HepG2 (cell line): ENCODE results near the gene HYPK. TPM values are rescaled to one million over a fixed set of nuclear protein-coding genes. Genes with fewer than 3 reads are reported as not detected.

Experiments used
- CEBPG ChIP-seq: IDR thresholded peaks from 2 replicates; pipeline ENCODE4 v1.6.1; 2016
- KDM5B ChIP-seq: sonication (generic); formaldehyde crosslinking; IDR thresholded peaks from 2 replicates; pipeline ENCODE4 v1.4.0; 2020; ENCODE audit warnings: missing genetic modification reagents, mild to moderate bottlenecking, borderline replicate concordance
- KLF11 ChIP-seq: IDR thresholded peaks from 2 replicates; pipeline ENCODE4 v1.6.1; 2016; ENCODE audit warnings: missing compliant biosample characterization
- NR1H2 ChIP-seq: sonication (generic); formaldehyde crosslinking; IDR thresholded peaks from 2 replicates; pipeline ENCODE4 v1.8.1; 2022; ENCODE audit warnings: low read depth, missing genetic modification reagents, borderline replicate concordance
- POLR2AphosphoS5 ChIP-seq: IDR thresholded peaks from 2 replicates; pipeline ENCODE4 v1.6.1; 2012; ENCODE audit warnings: low read depth, low read length
- TAF15 ChIP-seq: fragments of 200-400 bp; formaldehyde crosslinking; IDR thresholded peaks from one replicate; pipeline ENCODE4 v1.6.1; 2018; ENCODE audit warnings: mild to moderate bottlenecking, low read depth, low read length; ENCODE audit not compliant: poor library complexity, severe bottlenecking
- TOPORS ChIP-seq: sonication (generic); formaldehyde crosslinking; IDR thresholded peaks from 2 replicates; pipeline ENCODE4 v1.8.0; 2023; ENCODE audit warnings: mild to moderate bottlenecking, missing genetic modification reagents
- ZNF207 ChIP-seq: fragments of 450-650 bp; IDR thresholded peaks from 2 replicates; pipeline ENCODE4 v1.6.1; 2016; ENCODE audit warnings: antibody characterized with exemption, borderline replicate concordance
- ZNF274 ChIP-seq: sonication (generic); formaldehyde crosslinking; IDR thresholded peaks from 2 replicates; pipeline ENCODE4 v1.5.1; 2020; ENCODE audit warnings: mild to moderate bottlenecking, missing genetic modification reagents
- ZNF30 ChIP-seq: sonication (generic); formaldehyde crosslinking; IDR thresholded peaks from 2 replicates; pipeline ENCODE4 v1.5.0; 2020; ENCODE audit warnings: mild to moderate bottlenecking, missing genetic modification reagents
- ZNF570 ChIP-seq: sonication (generic); formaldehyde crosslinking; IDR thresholded peaks from 2 replicates; pipeline ENCODE4 v1.4.0; 2020; ENCODE audit warnings: mild to moderate bottlenecking, missing genetic modification reagents, borderline replicate concordance
- ZNF607 ChIP-seq: sonication (generic); formaldehyde crosslinking; IDR thresholded peaks from 2 replicates; pipeline ENCODE4 v1.5.1; 2020; ENCODE audit warnings: missing genetic modification reagents, mild to moderate bottlenecking, borderline replicate concordance
- ZNF766 ChIP-seq: sonication (generic); formaldehyde crosslinking; IDR thresholded peaks from 2 replicates; pipeline ENCODE4 v1.5.0; 2020; ENCODE audit warnings: missing genetic modification reagents, borderline replicate concordance
- ZSCAN12 ChIP-seq: sonication (generic); formaldehyde crosslinking; IDR thresholded peaks from 2 replicates; pipeline ENCODE4 v1.9.0; 2021; ENCODE audit warnings: mild to moderate bottlenecking, missing genetic modification reagents
- polyA plus RNA-seq, 8 experiments: library from polyadenylated mRNA; depleted of rRNA in 3 of 8; stranded (reverse) in 7 of 8; unstranded in 1 of 8; fragments of >200 nt; fragmentation: Illumina TruSeq in 4 of 8; extraction: Trizol in 4 of 8; gene quantifications; 2 replicates each; pipeline versions ENCODE4 v1.2.1 to v1.2.3, GENCODE V29; 2011 to 2016; ENCODE audit warnings: low read depth in 4 of 8, missing spikeins in 1 of 8, mixed read lengths in 1 of 8; ENCODE audit not compliant: insufficient read depth in 1 of 8
- total RNA-seq, 5 experiments: library from RNA; depleted of rRNA; stranded (reverse); fragments of >200 nt; fragmentation: Illumina TruSeq; extraction: Trizol; gene quantifications; 2 replicates each; pipeline ENCODE4 v1.2.3, GENCODE V29; 2016; ENCODE audit warnings: low read depth in 1 of 5
- TF ChIP-seq, protein P1 (sequence below): sonication (generic); formaldehyde crosslinking; IDR thresholded peaks from 2 replicates; pipeline ENCODE4 v1.5.1; 2020; ENCODE audit warnings: mild to moderate bottlenecking, moderate library complexity, missing genetic modification reagents
- TF ChIP-seq, protein P2 (sequence below): sonication (generic); formaldehyde crosslinking; IDR thresholded peaks from 2 replicates; pipeline ENCODE4 v1.4.0; 2020; ENCODE audit warnings: missing genetic modification reagents
- TF ChIP-seq, protein P3 (sequence below): sonication (generic); formaldehyde crosslinking; IDR thresholded peaks from 2 replicates; pipeline ENCODE4 v1.5.1; 2020; ENCODE audit warnings: missing genetic modification reagents, mild to moderate bottlenecking, borderline replicate concordance
- TF ChIP-seq, protein P4 (sequence below): sonication (generic); formaldehyde crosslinking; IDR thresholded peaks from 2 replicates; pipeline ENCODE4 v1.5.0; 2020; ENCODE audit warnings: mild to moderate bottlenecking, missing genetic modification reagents, moderate library complexity
- TF ChIP-seq, protein P5 (sequence below): sonication (generic); formaldehyde crosslinking; IDR thresholded peaks from 2 replicates; pipeline ENCODE4 v1.5.0; 2020; ENCODE audit warnings: mild to moderate bottlenecking, missing genetic modification reagents
- TF ChIP-seq, protein P6 (sequence below): sonication (generic); formaldehyde crosslinking; IDR thresholded peaks from 2 replicates; pipeline ENCODE4 v1.5.1; 2020; ENCODE audit warnings: missing genetic modification reagents, mild to moderate bottlenecking, borderline replicate concordance

The HYPK gene
- total and polyA plus RNA-seq, 2 of the 13 experiments (the other 11 are each of a cell fraction or from before 2014, with no cell fraction given) = 13.5 to 16.5 TPM

DNA sequence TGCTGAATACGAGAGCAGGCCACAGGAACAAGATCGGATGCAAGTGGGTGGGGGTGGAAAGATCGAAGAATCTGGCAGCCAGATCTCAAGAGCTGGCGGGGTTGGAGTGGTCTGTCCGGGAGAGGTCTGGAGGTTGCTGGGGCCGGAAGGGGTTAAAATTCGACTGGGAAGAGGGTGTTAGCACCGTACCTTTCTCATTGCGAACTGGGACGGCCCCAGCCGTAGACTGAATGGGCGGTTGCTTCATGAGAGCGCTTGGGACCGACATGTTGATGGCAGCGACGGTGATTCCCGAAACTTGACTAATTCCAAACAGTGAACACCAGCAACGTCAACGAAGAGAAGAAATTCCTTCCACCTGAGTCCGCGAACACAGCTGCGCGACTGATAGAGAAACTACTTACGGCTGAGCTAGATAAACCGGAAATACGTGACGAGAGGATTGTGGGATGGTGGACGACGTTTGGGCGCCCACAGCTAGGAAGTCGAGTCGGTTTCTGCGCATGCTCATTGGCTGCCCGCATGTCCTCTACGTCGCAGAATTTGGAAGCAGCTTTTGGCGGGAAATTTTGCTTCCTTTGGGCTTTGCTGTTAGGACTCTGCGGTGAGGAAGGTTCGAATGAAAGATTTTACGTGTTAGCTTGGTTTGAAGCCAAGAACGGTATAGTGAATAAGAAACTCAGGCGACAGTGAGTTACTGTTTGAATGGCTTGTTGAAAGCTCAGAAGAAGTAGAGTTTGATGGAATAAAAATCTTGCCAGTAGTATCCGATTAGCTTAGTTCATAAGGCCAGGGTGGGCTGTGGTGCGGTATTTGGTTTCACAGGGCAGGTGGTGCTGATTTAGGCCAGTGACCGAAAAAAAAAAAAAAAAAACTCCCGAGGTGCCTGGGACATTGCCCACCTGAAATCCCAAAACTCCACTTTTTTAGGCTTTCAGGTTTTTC lies 24.2 kb downstream of the HYPK start, which contains the start of gene MFAP1 (continued):
- peak; percentile 28 for TF ChIP-seq CEBPG
- no peak for TF ChIP-seq KLF11 (CRISPR knock-in tag)
- no peak for TF ChIP-seq NR1H2 (CRISPR knock-in tag)
- TF ChIP-seq, protein P1, sequence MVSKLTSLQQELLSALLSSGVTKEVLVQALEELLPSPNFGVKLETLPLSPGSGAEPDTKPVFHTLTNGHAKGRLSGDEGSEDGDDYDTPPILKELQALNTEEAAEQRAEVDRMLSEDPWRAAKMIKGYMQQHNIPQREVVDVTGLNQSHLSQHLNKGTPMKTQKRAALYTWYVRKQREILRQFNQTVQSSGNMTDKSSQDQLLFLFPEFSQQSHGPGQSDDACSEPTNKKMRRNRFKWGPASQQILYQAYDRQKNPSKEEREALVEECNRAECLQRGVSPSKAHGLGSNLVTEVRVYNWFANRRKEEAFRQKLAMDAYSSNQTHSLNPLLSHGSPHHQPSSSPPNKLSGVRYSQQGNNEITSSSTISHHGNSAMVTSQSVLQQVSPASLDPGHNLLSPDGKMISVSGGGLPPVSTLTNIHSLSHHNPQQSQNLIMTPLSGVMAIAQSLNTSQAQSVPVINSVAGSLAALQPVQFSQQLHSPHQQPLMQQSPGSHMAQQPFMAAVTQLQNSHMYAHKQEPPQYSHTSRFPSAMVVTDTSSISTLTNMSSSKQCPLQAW (CRISPR knock-in tag) = peak; percentile 72; the same call in 1 of the 2 replicates
- TF ChIP-seq, protein P2, sequence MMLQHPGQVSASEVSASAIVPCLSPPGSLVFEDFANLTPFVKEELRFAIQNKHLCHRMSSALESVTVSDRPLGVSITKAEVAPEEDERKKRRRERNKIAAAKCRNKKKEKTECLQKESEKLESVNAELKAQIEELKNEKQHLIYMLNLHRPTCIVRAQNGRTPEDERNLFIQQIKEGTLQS = no peak
- TF ChIP-seq, protein P3, sequence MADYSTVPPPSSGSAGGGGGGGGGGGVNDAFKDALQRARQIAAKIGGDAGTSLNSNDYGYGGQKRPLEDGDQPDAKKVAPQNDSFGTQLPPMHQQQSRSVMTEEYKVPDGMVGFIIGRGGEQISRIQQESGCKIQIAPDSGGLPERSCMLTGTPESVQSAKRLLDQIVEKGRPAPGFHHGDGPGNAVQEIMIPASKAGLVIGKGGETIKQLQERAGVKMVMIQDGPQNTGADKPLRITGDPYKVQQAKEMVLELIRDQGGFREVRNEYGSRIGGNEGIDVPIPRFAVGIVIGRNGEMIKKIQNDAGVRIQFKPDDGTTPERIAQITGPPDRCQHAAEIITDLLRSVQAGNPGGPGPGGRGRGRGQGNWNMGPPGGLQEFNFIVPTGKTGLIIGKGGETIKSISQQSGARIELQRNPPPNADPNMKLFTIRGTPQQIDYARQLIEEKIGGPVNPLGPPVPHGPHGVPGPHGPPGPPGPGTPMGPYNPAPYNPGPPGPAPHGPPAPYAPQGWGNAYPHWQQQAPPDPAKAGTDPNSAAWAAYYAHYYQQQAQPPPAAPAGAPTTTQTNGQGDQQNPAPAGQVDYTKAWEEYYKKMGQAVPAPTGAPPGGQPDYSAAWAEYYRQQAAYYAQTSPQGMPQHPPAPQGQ (CRISPR knock-in tag) = no peak
- 0 out of 2 replicates have a peak, but pooled peaks have one; percentile 69 for TF ChIP-seq ZNF30 (CRISPR knock-in tag)
- TF ChIP-seq ZSCAN12 (CRISPR knock-in tag) = no peak
- peak; percentile 73 for TF ChIP-seq KDM5B
- TF ChIP-seq TAF15 = no peak
- no peak; the same call in 1 of the 2 replicates for TF ChIP-seq ZNF607 (CRISPR knock-in tag)
- TF ChIP-seq, protein P4, sequence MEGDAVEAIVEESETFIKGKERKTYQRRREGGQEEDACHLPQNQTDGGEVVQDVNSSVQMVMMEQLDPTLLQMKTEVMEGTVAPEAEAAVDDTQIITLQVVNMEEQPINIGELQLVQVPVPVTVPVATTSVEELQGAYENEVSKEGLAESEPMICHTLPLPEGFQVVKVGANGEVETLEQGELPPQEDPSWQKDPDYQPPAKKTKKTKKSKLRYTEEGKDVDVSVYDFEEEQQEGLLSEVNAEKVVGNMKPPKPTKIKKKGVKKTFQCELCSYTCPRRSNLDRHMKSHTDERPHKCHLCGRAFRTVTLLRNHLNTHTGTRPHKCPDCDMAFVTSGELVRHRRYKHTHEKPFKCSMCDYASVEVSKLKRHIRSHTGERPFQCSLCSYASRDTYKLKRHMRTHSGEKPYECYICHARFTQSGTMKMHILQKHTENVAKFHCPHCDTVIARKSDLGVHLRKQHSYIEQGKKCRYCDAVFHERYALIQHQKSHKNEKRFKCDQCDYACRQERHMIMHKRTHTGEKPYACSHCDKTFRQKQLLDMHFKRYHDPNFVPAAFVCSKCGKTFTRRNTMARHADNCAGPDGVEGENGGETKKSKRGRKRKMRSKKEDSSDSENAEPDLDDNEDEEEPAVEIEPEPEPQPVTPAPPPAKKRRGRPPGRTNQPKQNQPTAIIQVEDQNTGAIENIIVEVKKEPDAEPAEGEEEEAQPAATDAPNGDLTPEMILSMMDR (CRISPR knock-in tag) = no peak
- peak; percentile 98 for TF ChIP-seq POLR2AphosphoS5
- no peak for TF ChIP-seq ZNF570 (CRISPR knock-in tag)
- TF ChIP-seq ZNF274 (CRISPR knock-in tag) = peak; percentile 78
- TF ChIP-seq, protein P5, sequence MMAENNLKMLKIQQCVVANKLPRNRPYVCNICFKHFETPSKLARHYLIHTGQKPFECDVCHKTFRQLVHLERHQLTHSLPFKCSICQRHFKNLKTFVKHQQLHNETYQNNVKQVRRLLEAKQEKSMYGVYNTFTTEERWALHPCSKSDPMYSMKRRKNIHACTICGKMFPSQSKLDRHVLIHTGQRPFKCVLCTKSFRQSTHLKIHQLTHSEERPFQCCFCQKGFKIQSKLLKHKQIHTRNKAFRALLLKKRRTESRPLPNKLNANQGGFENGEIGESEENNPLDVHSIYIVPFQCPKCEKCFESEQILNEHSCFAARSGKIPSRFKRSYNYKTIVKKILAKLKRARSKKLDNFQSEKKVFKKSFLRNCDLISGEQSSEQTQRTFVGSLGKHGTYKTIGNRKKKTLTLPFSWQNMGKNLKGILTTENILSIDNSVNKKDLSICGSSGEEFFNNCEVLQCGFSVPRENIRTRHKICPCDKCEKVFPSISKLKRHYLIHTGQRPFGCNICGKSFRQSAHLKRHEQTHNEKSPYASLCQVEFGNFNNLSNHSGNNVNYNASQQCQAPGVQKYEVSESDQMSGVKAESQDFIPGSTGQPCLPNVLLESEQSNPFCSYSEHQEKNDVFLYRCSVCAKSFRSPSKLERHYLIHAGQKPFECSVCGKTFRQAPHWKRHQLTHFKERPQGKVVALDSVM = no peak
- TF ChIP-seq TOPORS (CRISPR knock-in tag) = 0 out of 2 replicates have a peak, but pooled peaks have one; percentile 48
- TF ChIP-seq ZNF207 = no peak
- no peak for TF ChIP-seq ZNF766 (CRISPR knock-in tag)
- TF ChIP-seq, protein P6, sequence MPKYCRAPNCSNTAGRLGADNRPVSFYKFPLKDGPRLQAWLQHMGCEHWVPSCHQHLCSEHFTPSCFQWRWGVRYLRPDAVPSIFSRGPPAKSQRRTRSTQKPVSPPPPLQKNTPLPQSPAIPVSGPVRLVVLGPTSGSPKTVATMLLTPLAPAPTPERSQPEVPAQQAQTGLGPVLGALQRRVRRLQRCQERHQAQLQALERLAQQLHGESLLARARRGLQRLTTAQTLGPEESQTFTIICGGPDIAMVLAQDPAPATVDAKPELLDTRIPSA (CRISPR knock-in tag) = peak; percentile 25; the same call in 1 of the 2 replicates
